Measurements from ENCODE around the gene FRS2.

FRS2 gene

GRCh38 chr12:69610126-69610525 lies 139.9 kb downstream of the FRS2 start:
- TF ChIP-seq SIN3A (IDR thresholded peaks at IDR 0.05; ENCODE audit: borderline replicate concordance, insufficient read depth, low read length) (no peak), TAF1 (IDR thresholded peaks at IDR 0.05; ENCODE audit: borderline replicate concordance, insufficient read depth, low read length) (no peak), FOXP2 (optimal IDR thresholded peaks at IDR 0.05; ENCODE audit: borderline replicate concordance, extremely low read depth, extremely low read length, insufficient read depth) (no peak), REST (IDR thresholded peaks at IDR 0.05; ENCODE audit: insufficient read depth in 1 of 2, low read depth in 2 of 2, low read length in 2 of 2) (no peak), POLR2AphosphoS5 (IDR thresholded peaks at IDR 0.05; ENCODE audit: low read depth, low read length) (no peak)

GRCh38 chr12:69610729-69611128 lies 140.5 kb downstream of the FRS2 start, which contains the start of gene LRRC10:
Gene LRRC10, minus strand, starts transcription at chr12:69610907. Its CDS starts 69 bp downstream, at chr12:69610838.
- TF ChIP-seq TAF1 (IDR thresholded peaks at IDR 0.05; ENCODE audit: borderline replicate concordance, insufficient read depth, low read length) (no peak), POLR2AphosphoS5 (IDR thresholded peaks at IDR 0.05; ENCODE audit: low read depth, low read length) (no peak), FOXP2 (optimal IDR thresholded peaks at IDR 0.05; ENCODE audit: borderline replicate concordance, extremely low read depth, extremely low read length, insufficient read depth) (no peak), SIN3A (IDR thresholded peaks at IDR 0.05; ENCODE audit: borderline replicate concordance, insufficient read depth, low read length) (no peak), REST (IDR thresholded peaks at IDR 0.05; ENCODE audit: insufficient read depth in 1 of 2, low read depth in 2 of 2, low read length in 2 of 2) (no peak)

DNA sequence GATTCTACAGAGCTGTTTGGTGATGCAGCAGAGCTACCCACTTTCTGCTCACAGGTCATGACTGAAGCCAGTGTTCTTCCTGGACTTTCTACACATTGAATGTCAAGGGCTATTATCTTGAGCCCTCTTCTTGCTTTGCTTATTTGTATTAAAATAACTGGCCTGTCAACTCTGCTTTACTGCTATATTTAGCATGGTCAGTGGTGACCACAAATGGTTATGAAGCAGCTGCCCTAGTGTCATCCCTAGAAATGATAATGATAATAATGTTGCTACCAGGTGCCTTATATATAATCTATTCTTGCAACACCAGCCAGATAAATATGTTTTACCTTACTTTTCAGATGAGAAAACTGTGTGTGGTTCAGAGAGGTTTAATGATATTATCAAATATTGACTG lies 143.2 kb downstream of the FRS2 start:
- TF ChIP-seq FOXP2 (optimal IDR thresholded peaks at IDR 0.05; ENCODE audit: borderline replicate concordance, extremely low read depth, extremely low read length, insufficient read depth) (no peak), SIN3A (IDR thresholded peaks at IDR 0.05; ENCODE audit: borderline replicate concordance, insufficient read depth, low read length) (no peak), TAF1 (IDR thresholded peaks at IDR 0.05; ENCODE audit: borderline replicate concordance, insufficient read depth, low read length) (no peak), POLR2AphosphoS5 (IDR thresholded peaks at IDR 0.05; ENCODE audit: low read depth, low read length) (no peak), REST (IDR thresholded peaks at IDR 0.05; ENCODE audit: insufficient read depth in 1 of 2, low read depth in 2 of 2, low read length in 2 of 2) (no peak)

DNA sequence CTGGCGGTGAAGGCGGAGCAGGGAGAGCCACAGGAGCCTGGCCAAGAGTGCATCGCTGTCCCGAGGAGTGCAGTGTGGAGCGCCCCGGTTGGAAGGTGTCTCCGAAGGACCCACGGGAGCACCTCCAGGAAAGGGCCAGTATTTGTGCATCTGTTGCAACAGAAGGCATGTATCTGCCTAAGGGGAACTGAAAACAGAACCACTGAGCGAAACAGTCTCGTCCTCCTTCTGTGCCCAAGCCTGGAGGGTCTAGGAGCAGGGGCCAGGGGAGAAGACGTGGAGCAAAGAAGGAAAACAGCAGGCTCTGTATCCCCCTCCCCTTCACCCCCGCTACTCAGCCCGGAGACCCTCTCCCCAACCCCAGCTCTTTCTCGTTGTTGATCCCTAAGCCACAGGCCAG lies 145.8 kb downstream of the FRS2 start:
- no peak for TF ChIP-seq REST (IDR thresholded peaks at IDR 0.05; ENCODE audit: insufficient read depth in 1 of 2, low read depth in 2 of 2, low read length in 2 of 2)

DNA sequence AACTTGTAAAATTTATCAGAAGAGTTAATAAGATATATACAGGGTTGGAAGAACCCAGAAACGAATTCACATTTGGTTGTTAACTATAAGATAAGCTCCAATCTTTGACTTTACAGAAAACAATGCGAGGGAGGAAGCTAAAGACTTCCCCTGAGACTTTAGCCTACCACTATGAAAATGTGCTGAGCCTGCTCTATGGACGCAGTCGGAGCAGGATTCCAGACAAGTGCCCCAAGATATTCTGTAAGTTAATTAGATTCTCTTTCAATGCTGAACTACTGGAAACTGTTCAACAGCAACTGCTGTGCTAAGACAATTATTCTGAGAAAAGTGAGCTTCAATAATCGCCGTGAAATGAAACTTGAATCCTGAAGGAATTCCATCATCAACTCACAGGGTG lies 148.9 kb downstream of the FRS2 start:
- no peak for TF ChIP-seq REST (IDR thresholded peaks at IDR 0.05; ENCODE audit: insufficient read depth in 1 of 2, low read depth in 2 of 2, low read length in 2 of 2)
- no peak for TF ChIP-seq TAF1 (IDR thresholded peaks at IDR 0.05; ENCODE audit: borderline replicate concordance, insufficient read depth, low read length)
- TF ChIP-seq POLR2AphosphoS5 (IDR thresholded peaks at IDR 0.05; ENCODE audit: low read depth, low read length) = no peak
- TF ChIP-seq SIN3A (IDR thresholded peaks at IDR 0.05; ENCODE audit: borderline replicate concordance, insufficient read depth, low read length) = no peak
- TF ChIP-seq FOXP2 (optimal IDR thresholded peaks at IDR 0.05; ENCODE audit: borderline replicate concordance, extremely low read depth, extremely low read length, insufficient read depth) = no peak

All from PFSK-1 (cell line).